MM.1S (cell line): ENCODE results near the gene CD99L2.

Experiments
- DNase-seq: peaks from one replicate; pipeline ENCODE4 v3.0.0-alpha.2; 2015
- H2AFZ ChIP-seq: fragments of 300-600 bp; sonication (generic); 2 replicates; pipeline ENCODE4 v1.6.0; 2016; ENCODE audit warnings: antibody characterized with exemption, low read length
- H3F3A ChIP-seq: fragments of 300-600 bp; sonication (generic); 2 replicates; pipeline ENCODE4 v1.6.1; 2016; ENCODE audit warnings: mild to moderate bottlenecking, antibody characterized with exemption, low read length, moderate library complexity, mixed read lengths; ENCODE audit not compliant: insufficient read depth
- H3K27ac ChIP-seq: fragments of 300-600 bp; sonication (generic); 2 replicates; pipeline ENCODE4 v1.5.1; 2016; ENCODE audit warnings: mild to moderate bottlenecking, low read length
- H3K27me3 ChIP-seq: fragments of 300-600 bp; sonication (generic); replicated peaks from 2 replicates; pipeline ENCODE4 v1.6.0; 2016; ENCODE audit warnings: low read length; ENCODE audit not compliant: insufficient read depth
- H3K36me3 ChIP-seq: fragments of 300-600 bp; sonication (generic); replicated peaks from 2 replicates; pipeline ENCODE4 v1.6.1; 2016; ENCODE audit warnings: mild to moderate bottlenecking, low read length, mixed read lengths; ENCODE audit not compliant: insufficient read depth
- H3K4me1 ChIP-seq: fragments of 300-600 bp; sonication (generic); 2 replicates; pipeline ENCODE4 v1.6.1; 2016; ENCODE audit warnings: low read length, mixed read lengths
- H3K4me2 ChIP-seq: fragments of 300-600 bp; sonication (generic); 2 replicates; pipeline ENCODE4 v1.6.0; 2016; ENCODE audit warnings: low read depth, low read length
- H3K4me3 ChIP-seq: fragments of 300-600 bp; sonication (generic); 2 replicates; pipeline ENCODE4 v1.5.1; 2016; ENCODE audit warnings: low read length, mixed read lengths
- H3K79me2 ChIP-seq: fragments of 300-600 bp; sonication (generic); 2 replicates; pipeline ENCODE4 v1.6.1; 2016; ENCODE audit warnings: mixed run types, low read length, mixed read lengths
- H3K9ac ChIP-seq: fragments of 300-600 bp; sonication (generic); 2 replicates; pipeline ENCODE4 v1.6.1; 2016; ENCODE audit warnings: low read length, mixed read lengths
- H3K9me2 ChIP-seq: fragments of 300-600 bp; sonication (generic); replicated peaks from 2 replicates; pipeline ENCODE4 v1.6.1; 2016; ENCODE audit warnings: mild to moderate bottlenecking, low read length, mixed read lengths; ENCODE audit not compliant: insufficient read depth
- H3K9me3 ChIP-seq: fragments of 300-600 bp; sonication (generic); replicated peaks from 2 replicates; pipeline ENCODE4 v1.6.1; 2016; ENCODE audit warnings: mild to moderate bottlenecking, low read length, mixed read lengths; ENCODE audit not compliant: insufficient read depth
- H4K20me1 ChIP-seq: fragments of 300-600 bp; sonication (generic); 2 replicates; pipeline ENCODE4 v1.6.1; 2016; ENCODE audit warnings: mild to moderate bottlenecking, low read length, moderate library complexity, mixed read lengths; ENCODE audit not compliant: insufficient read depth
- CTCF ChIP-seq: fragments of 300-600 bp; sonication (generic); IDR thresholded peaks from 2 replicates; pipeline ENCODE4 v1.5.1; 2016; ENCODE audit warnings: antibody characterized with exemption, low read length, mixed read lengths
- EZH2 ChIP-seq: fragments of 300-600 bp; sonication (generic); optimal IDR thresholded peaks from 2 replicates; pipeline ENCODE3; 2017; ENCODE audit warnings: low read depth, mild to moderate bottlenecking, antibody characterized with exemption, low read length, mixed read lengths
- EZH2phosphoT487 ChIP-seq: fragments of 300-600 bp; sonication (generic); IDR thresholded peaks from 2 replicates; pipeline ENCODE4 v1.6.1; 2018; ENCODE audit warnings: antibody characterized with exemption, low read length

The CD99L2 gene

GRCh38 chrX:150821971-150822370 is 76.5 kb downstream of the CD99L2 start:
- Histone ChIP-seq H4K20me1 (no peaks in the 10 kb centered on the region), H3K27me3 (no peaks in the 10 kb centered on the region), H3K4me2 (no peak overlapping the region), H3K36me3 (no peaks in the 10 kb centered on the region), H3K9me2 (no peaks in the 10 kb centered on the region), H3K27ac (no peak overlapping the region), H3K4me1 (no peaks in the 10 kb centered on the region), H3K9me3 (no peaks in the 10 kb centered on the region), H3F3A (no peaks in the 10 kb centered on the region), H3K4me3 (no peak overlapping the region), H2AFZ (no peak overlapping the region), H3K9ac (no peak overlapping the region), H3K79me2 (no peaks in the 10 kb centered on the region)
- no peak for TF ChIP-seq EZH2phosphoT487
- no peak for TF ChIP-seq CTCF
- TF ChIP-seq EZH2 = no peak
- no peak for DNase-seq

- H3K9ac ChIP-seq = no peak overlapping the region
- no peaks in the 10 kb centered on the region for H3K9me3 ChIP-seq
- DNase-seq = no peak
- no peaks in the 10 kb centered on the region for H4K20me1 ChIP-seq
- TF ChIP-seq CTCF (no peak), EZH2 (no peak), EZH2phosphoT487 (no peak)
- no peaks in the 10 kb centered on the region for H3K79me2 ChIP-seq
- no peaks in the 10 kb centered on the region for H3K4me1 ChIP-seq
- no peak overlapping the region for H2AFZ ChIP-seq
- H3K4me2 ChIP-seq = no peak overlapping the region
- H3K4me3 ChIP-seq = no peak overlapping the region
- H3K36me3 ChIP-seq = no peaks in the 10 kb centered on the region
- H3K9me2 ChIP-seq = no peaks in the 10 kb centered on the region
- no peaks in the 10 kb centered on the region for H3F3A ChIP-seq
- no peak overlapping the region for H3K27ac ChIP-seq
- H3K27me3 ChIP-seq = no peaks in the 10 kb centered on the region
Measured at GRCh38 chrX:150813922-150814321, 84.5 kb downstream of the CD99L2 start.

- no peaks in the 10 kb centered on the region for H3K79me2 ChIP-seq
- no peak overlapping the region for H3K4me3 ChIP-seq
- no peaks in the 10 kb centered on the region for H3K27me3 ChIP-seq
- no peaks in the 10 kb centered on the region for H4K20me1 ChIP-seq
- no peak overlapping the region for H3K9ac ChIP-seq
- no peaks in the 10 kb centered on the region for H3K9me2 ChIP-seq
- no peak for TF ChIP-seq EZH2
- no peak for TF ChIP-seq EZH2phosphoT487
- H3K36me3 ChIP-seq = no peaks in the 10 kb centered on the region
- DNase-seq = no peak
- no peak overlapping the region for H2AFZ ChIP-seq
- H3K4me2 ChIP-seq = no peak overlapping the region
- no peaks in the 10 kb centered on the region for H3K9me3 ChIP-seq
- H3F3A ChIP-seq = no peaks in the 10 kb centered on the region
- no peaks in the 10 kb centered on the region for H3K4me1 ChIP-seq
- H3K27ac ChIP-seq = no peak overlapping the region
Measured at GRCh38 chrX:150806827-150807226, 91.6 kb downstream of the CD99L2 start.

- H2AFZ ChIP-seq = no peak overlapping the region
- H3K9ac ChIP-seq = no peak overlapping the region
- no peak overlapping the region for H3K27ac ChIP-seq
- H3K79me2 ChIP-seq = no peaks in the 10 kb centered on the region
- H3K36me3 ChIP-seq = no peaks in the 10 kb centered on the region
- no peak for DNase-seq
- H3F3A ChIP-seq = no peaks in the 10 kb centered on the region
- H3K9me3 ChIP-seq = no peaks in the 10 kb centered on the region
- no peaks in the 10 kb centered on the region for H3K4me1 ChIP-seq
- no peaks in the 10 kb centered on the region for H4K20me1 ChIP-seq
- no peak overlapping the region for H3K4me3 ChIP-seq
- H3K4me2 ChIP-seq = no peak overlapping the region
- no peaks in the 10 kb centered on the region for H3K27me3 ChIP-seq
- no peak for TF ChIP-seq CTCF
- TF ChIP-seq EZH2 = no peak
- no peak for TF ChIP-seq EZH2phosphoT487
- no peaks in the 10 kb centered on the region for H3K9me2 ChIP-seq
Measured at GRCh38 chrX:150805736-150806135, 92.7 kb downstream of the CD99L2 start.
